Fibroblast of skin of back (primary cell): Measurements from ENCODE around the gene TMC5.
"Not testable (repeated sequence)": the region's sequence is repeated elsewhere in the genome, so short reads cannot be mapped to it uniquely, and the experiment has no call there.

Experiments
- DNase-seq: peaks from one replicate; pipeline ENCODE4 v3.0.0-alpha.2; 2013

TMC5 gene

GRCh38 chr16:19410435-19411171 is 7.1 kb upstream of the TMC5 start:
- DNase-seq = no peak

GRCh38 chr16:19411298-19411697 is 6.4 kb upstream of the TMC5 start:
- no peak for DNase-seq

- not testable (repeated sequence) for DNase-seq
These were observed 5.6 kb upstream of the TMC5 start for GRCh38 chr16:19412055-19412454.

DNA sequence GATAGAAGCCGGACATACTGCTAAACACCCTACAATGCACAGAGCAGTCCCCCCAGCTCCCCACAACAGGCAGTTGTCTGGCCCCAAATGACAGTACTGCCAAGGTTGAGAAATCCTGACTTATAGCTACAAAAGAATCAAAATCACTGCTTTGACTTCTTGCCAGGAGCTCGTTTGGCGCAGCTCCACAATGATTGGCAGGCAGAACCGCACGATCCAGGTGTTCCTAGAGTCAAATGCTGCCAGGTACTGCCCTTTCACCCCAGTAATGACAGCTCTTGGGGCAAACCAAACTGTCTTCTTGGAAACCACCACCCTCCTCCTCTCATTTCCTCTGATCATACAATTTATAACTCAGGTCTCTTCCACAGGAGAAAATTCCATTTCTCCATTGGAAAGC is 2.2 kb upstream of the TMC5 start:
- DNase-seq = no peak

GRCh38 chr16:19415918-19416317 is 1.8 kb upstream of the TMC5 start:
- DNase-seq = no peak

GRCh38 chr16:19418200-19418599 is 517 bp downstream of the TMC5 start:
- DNase-seq = no peak

GRCh38 chr16:19419698-19420075 is 2.0 kb downstream of the TMC5 start:
- no peak for DNase-seq

DNA sequence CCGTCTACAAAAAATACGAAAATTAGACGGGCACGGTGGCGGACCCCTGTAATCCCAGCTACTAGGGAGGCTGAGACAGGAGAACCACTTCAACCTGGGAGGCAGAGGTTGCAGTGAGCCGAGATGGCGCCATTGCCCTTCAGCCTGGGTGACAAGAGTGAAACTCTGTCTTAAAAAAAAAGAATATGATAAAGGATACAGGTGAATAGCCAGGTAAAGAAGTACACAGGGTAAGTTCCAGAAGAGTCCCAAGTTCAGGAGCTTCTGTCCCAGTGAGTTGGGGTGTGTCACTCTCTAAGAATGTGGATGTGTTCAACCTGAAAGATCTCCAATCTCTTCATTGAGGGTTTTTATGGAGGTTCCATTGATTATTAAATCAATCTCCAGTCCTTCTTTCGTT is 6.8 kb downstream of the TMC5 start:
- DNase-seq = no peak

GRCh38 chr16:19430345-19430744 is 12.7 kb downstream of the TMC5 start:
- no peak for DNase-seq

DNA sequence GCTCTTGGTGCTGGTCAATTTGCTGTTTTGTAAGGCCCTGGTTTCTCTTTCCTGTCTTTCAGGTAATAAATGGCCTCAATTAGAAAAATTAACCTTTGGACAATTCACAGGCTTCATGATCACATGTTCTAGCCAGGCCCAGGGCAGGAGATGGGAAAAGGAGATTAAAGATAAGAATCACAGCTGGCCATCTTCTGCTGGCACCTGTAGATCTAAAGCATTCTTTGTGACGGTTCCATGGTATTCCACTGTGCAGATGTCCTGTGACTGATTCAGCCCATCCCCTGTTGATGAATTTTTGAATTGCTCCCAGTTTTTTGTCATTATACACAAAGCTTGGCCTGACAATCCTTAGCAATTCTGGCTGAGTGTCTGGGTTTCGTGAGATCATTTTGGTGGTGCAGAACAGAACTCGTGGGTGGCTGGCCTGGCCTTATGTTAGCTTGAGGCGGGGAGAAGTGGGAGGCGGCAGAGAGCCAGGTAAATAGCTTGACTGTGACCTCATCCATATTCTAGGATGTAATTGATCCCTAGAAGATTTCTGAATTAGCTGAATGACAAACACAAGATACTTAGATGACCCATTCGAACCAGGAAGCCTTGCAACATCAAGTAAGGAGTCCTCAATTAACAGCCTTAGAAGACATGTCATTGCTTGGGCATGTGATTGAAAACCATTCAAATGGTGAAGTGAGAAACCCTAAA is 14.1 kb downstream of the TMC5 start:
- DNase-seq = no peak

DNA sequence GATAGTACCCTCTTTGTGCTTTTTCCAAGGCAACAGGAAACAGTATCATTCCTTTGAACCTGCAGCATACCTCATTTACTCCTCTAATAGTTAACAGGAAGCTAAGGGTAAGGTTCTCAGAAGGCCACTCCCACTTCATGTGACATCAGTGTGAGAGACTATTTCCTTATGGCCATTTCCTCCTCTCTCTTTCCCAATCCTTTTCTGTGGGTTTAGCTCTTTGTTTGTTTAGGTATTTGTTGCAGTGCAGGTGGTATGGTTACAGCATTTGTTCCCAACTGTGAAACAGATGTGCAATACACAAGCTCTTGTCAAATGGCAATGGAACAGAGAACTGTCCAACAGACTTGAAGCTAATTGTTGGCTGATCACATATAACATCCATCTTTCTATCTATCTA is 14.7 kb downstream of the TMC5 start:
- no peak for DNase-seq

DNA sequence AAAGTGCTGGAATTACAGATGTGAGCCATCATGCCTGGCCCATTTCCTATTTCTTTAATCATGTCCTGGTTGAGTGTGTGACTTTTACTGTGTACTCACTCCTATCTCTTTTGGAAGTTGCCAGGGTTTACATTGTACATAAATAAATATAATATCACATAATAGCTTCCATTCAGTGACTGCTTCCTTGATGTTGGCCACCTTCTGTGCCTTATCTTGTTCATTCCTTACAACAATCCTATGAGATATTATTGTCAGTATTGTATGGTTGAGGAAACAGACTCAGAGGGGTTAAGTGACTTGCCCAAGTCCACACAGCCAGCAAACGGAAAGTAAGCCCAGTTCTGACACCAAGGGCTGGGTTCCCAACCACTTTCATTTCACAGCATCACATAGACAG is 16.9 kb downstream of the TMC5 start:
- no peak for DNase-seq

GRCh38 chr16:19436540-19436939 is 18.9 kb downstream of the TMC5 start:
- no peak for DNase-seq

- DNase-seq = no peak
These were observed 19.6 kb downstream of the TMC5 start for GRCh38 chr16:19437280-19437679.

DNA sequence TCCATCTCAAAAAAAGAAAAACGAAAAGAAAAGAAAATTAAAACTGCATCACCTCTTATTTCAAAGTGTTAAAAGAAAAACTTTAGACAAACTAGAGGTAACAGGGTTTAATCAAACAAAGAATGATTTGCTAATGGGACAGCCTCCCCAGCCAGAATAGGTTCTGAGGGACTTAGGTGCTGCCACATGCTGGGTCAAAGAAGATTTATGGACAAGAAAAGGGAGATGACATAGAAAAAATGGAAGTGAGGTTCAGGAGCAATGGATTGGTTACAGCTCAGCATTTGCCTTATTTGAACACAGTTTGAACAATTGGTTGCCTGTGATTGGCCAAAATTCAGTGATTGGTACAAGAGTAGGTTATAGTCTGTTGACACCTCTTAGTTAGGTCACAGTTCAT is 21.1 kb downstream of the TMC5 start:
- no peak for DNase-seq

DNA sequence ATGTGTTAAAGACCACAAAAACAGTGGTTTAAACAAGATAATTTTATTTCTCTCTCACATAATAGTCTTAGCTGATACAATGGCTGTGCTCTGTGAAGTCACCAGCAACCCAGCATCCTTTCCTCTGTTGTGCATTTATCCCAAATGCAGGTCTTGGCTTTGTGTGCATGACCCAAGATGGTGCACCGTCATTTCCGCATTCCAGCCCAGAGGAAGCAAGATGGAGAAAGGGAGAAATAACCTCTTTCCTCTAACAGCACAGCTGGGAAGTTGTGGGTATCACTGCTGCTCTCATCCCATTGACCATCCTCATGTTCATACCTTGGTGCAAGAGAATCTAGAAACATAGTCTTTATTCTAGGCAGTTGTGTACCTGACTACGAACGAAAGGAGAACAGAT is 21.8 kb downstream of the TMC5 start:
- DNase-seq = no peak

DNA sequence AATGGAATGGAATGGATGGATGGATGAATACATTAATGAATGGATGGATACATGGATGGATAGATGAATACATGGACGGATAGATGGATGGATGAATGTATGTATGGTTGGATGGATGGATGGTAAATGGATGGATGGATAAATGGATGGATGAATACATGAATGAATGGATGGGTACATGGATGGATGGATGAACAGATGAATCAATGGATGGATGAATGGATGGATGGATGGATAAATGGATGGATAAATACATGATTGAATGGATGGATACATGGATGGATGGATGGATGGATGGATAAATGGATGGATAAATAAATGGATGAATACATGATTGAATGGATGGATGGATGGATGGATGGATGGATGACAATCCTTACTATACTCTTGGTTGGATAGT is 26.0 kb downstream of the TMC5 start:
- no peak for DNase-seq

- DNase-seq = no peak
These were observed 28.7 kb downstream of the TMC5 start for GRCh38 chr16:19446300-19446846.

DNA sequence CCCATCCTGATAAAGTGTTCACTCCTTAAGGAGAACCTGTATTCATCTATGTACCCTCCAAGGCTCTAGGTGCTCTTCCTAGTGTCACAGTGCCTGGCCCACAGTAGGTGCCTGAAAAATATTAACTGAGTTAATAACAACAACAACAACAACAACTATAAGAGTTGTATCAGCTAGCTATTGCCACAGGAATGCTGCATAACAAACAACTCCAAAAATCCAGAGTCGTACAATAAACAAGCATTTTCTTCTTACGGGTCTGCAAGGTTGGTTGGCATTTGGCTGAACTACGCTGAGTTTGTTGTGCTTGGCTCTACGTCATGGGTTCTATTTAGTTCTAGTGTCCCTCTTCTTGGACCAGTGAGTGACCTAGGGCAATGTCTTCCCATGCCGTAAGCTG is 29.2 kb downstream of the TMC5 start:
- DNase-seq = no peak

GRCh38 chr16:19450186-19450585 is 32.5 kb downstream of the TMC5 start:
- no peak for DNase-seq

- no peak for DNase-seq
These were observed 41.2 kb downstream of the TMC5 start for GRCh38 chr16:19458722-19459379.

DNA sequence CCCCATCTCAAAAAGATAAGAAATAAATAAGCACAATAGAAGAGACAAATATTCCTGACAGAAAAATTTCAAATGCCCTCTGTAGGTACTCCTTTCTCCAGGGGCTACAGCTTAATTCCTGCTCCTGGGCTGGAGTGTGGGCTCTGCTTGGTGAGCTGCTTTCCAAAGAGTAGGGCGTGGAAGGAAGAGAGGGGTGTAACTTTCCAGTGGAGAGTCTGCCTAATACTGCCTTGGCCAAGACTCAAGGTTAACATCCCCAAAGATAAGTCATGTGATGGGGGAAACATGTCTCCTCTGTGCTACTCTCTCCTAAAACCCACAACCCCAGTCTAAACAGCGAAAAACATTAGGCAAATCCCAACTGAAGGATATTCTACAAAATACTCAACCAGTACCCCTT is 42.7 kb downstream of the TMC5 start:
- DNase-seq = no peak

DNA sequence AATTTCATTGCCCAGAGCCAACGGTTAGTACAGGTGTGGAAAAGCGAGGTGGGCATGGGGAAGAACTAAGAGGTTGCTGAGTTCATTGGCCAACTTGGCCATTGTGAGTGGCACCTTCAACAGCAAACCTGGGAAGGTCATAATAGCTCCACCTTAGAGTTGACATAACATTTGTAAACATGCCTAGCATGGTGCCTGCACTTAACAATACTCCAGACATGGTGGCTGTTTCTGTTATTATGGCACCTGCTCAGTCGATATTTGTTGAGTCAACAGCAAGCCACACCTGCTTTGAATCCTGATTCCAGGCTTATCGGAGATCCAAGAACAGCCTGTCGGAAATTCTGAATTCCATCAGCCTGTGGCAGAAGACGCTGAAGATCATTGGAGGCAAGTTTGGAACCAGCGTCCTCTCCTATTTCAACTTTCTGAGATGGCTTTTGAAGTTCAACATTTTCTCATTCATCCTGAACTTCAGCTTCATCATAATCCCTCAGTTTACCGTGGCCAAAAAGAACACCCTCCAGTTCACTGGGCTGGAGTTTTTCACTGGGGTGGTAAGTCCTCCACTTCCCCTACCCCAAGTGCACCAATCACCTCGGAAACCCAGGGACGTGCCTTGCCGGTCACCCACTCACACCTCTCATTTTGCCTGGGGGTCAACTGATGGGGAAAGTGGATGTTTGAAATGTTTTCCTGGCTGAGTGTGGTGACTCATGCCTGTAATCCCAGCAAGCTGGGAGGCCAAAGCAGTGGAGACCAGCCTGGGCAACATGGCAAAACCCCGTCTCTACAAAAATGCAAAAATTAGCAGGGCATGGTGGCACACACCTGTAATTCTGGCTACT is 46.0 kb downstream of the TMC5 start:
- no peak for DNase-seq
